NCI-H1417 treated with DMSO at 0.1 percent for 48 hours (cell line): Measurements from ENCODE around the gene COQ2.

Experiments
- DNase-seq: peaks from one replicate; lab custom pipeline; 2025; lab: John Stamatoyannopoulos, UW

COQ2 gene

DNA sequence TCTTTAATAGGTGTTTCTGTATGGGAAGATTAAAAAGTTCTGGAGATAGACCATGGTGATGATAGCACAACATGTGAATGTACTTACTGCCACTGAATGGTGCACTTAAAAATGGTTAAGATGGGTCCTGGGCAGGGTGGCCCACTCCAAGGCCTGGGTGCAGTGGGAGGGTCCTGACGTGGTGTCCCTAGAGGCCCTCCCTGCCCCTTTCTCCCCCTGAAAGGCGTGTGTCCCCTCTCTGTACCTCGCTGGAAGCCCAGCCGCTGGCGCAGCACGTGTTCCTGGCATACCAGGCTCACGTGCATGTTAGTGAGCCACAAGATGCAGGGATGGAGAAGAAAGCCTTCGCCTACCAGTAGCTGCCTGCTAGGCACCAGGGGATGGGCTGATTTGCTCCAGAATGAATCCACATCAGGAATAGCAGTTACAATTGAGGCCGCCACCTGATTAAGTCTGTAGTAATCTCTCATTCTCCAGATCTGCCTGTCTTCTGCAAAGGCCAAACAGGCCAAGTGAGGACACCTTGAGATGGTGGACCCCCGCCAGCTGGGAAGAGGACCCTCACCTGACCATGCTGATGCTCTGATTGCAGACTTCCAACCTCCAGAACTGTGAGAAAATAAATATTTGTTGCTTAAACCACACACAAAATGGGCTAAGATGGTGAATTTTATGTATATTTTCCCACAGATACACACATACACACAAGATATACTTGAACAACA lies 67.5 kb downstream of the COQ2 start:
- no peak for DNase-seq

DNA sequence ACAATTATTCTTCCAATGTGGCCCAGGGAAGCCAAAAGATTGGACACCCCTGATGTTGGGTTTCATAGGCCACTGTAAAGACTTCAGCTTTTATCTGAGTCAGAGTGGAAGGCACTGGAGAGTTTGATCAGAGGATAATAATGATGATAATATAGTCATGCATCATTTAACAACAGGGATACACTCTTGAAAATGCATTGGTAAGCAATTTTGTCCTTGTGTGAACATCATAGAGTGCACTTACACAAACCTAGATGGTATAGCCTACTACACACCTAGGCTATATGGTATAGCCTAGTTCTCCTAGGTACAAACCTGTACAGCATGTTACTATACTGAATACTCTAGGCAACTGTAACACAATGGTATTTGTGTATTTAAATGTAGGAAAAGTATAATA lies 70.5 kb downstream of the COQ2 start:
- no peak for DNase-seq
